Activated naive CD4-positive, alpha-beta T cell treated with Interleukin-2 at 50 U/mL for 16 hours (primary cell): Measurements from ENCODE around the gene PDE3A.

Source experiments
- DNase-seq: peaks from one replicate; pipeline ENCODE4 v3.0.0-alpha.2; 2020

Gene PDE3A

DNA sequence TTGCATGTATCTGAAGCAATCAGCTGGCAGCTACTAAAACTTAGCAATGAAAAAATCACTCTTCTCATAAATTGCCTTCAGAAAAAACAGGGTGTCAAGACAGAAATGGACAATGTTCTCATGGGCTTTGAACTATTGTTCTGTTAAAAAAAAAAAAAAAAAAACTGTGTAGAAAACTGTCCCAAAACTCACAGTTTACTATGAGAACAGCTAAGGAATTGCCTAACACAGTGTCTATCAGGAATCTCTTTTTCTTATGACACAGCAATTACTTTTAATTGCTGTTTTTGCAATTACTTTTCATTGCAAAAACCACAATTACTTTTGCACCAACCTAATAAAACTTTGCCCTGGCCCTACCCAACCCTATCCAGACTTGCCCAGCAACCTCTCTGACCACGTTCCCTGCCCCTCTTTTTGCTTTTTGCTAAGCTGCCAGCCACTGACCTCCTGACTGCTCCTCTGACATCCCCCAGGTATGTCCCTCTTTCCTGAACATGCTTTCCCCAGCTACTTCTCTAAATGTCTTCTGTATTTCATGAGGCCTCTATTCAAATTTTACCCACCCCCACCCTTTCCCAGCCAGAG, 258.8 kb downstream of the PDE3A start:
- DNase-seq: no peak

DNA sequence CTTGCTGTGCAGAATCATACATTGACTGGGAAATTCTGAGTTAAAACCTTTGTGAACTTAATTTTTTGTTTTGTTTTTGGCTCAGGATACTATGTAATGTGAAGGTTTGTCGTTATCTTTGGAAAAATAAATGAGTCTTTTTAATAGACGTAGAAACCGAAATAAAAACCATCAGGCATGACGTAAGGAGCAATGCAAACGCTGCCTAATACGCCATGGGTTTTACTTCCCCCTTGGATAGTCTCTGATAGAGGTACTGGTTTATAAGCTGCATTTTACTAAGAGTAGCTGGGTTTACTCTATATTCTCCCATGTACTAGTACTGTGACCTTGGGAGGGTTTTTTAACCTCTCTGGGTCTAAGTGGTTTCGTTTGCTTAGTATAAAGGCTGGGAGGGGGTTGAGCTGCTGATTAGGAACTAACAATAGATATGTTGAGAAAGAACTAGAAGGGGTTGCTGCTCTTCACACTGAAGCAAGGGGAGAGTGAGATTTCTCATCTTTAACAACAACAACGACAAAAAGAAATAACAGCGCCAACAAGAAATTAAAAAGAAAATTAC, 260.0 kb downstream of the PDE3A start:
- DNase-seq: no peak

DNA sequence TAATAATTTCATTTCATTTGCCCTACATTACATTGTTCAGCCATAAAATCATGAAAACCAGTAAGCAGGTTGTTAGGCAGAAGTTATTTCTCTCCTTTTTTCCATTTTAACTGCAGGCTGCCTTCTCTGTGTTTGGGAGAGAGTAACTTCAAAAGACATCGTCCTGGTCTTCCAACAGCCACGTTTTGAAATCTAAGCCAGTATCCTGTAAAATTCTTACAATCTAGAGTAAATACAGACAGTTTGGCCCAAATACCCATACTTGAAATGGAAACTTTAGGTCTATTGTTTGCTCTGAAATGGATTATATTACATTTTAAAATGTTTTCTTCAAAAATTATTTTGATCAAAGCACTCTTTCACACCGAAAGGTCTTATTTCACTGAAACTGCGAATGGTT, 260.7 kb downstream of the PDE3A start:
- DNase-seq: no peak

DNA sequence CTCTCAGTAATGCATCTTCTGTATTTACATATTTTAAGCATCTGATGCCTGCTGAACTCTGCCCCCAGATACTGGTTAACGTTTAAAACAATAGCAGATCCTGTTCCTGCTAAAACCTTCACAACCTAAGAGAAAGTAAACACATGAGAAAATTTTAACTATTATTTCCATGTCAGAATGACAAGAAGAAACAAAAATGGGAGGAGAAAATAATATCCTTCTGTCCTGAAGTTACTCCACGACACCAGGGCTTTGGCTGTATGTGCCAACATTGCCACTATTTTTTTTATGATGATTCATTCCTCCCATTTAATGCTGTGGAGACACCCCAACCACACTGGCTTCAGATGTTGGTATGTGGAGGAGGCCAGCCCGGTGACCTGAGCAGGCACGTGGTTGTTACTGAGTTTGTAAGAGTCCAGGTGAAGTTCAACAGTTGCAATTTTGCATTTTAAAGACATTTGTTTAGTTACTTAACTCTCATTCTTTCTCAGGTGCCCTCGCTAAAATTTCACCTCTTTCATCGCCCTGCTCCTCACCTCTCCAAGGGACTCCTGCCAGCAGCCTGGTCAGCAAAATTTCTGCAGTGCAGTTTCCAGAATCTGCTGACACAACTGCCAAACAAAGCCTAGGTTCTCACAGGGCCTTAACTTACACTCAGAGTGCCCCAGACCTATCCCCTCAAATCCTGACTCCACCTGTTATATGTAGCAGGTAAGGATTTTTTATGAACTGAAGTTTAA, 261.2 kb downstream of the PDE3A start:
- DNase-seq: no peak

DNA sequence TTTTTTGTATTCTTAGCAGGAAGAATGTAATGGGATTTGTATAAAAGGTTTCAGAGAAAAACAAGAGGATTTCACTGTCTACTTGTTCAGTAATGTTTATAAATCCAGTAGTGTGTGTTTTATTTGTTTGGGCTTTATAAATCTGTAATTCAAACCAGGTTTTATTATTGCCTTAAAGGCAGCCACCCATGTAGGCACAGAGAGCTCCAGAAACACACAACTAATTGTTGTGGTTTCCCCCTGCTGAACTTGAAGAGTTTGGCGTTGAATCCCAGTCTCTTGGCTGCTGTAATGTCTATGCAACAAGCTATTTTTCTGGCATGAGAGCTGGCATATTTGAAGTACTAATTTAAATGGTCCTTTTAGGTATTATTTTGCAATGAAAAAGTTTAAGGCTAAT, 263.4 kb downstream of the PDE3A start:
- no peak for DNase-seq

DNA sequence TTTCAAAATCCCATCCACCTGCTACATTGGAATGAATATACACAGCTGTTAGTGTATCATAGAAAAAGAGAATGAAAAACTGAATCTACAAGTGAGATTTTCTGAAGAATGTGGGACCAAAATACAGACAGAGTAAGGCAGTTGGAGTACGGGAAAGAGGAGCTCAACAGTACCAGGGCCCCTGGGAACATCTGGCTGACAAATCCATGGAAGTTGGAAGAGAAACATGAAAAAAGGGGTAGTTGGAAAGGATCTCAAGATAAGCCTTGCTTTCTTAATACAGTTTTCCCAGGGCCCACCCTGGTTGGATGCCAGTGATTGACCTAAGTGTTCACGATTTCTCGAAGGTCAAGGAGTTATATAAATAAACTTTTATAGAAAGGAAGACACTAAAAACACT, 272.8 kb downstream of the PDE3A start:
- no peak for DNase-seq

DNA sequence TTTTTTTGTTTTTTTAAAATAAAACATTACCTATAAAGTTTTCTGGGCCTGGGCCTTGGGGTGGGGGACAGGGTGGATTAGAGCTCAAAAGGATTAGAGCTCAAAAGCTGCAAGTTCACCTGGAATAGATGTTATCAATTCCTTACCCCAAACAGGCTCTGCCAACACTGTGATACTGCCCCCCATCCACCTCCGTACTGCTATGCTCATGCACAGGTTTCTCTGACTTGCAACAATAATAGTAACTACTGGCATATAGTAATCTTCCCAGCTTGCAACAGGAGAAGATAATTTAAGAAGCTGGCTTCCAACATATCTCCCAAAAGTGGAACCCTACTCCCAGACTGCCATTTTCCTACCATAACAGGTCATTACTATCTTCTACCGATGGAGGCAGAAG, 275.5 kb downstream of the PDE3A start:
- DNase-seq: no peak

DNA sequence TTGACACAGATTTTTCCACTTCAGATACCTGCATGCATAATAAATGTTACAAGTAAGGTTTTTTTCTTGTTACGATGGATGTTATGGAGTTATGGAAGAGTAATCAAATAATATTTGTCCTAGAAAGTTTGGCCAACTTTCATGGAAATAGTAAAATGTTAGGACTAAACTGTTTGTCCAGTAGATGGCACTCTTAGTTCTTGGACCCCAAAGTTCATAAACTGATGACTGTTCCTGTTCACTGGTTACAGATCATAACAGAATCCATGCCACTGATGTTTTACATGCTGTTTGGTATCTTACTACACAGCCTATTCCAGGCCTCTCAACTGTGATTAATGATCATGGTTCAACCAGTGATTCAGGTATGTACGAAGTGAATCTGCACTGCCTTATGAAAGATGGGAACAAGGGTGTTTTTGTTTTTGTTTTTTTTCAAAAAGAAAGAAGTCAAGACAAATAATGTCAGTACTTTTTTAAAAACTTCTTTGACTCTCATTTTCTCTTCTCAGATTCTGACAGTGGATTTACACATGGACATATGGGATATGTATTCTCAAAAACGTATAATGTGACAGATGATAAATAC, 278.0 kb downstream of the PDE3A start:
- DNase-seq: no peak

DNA sequence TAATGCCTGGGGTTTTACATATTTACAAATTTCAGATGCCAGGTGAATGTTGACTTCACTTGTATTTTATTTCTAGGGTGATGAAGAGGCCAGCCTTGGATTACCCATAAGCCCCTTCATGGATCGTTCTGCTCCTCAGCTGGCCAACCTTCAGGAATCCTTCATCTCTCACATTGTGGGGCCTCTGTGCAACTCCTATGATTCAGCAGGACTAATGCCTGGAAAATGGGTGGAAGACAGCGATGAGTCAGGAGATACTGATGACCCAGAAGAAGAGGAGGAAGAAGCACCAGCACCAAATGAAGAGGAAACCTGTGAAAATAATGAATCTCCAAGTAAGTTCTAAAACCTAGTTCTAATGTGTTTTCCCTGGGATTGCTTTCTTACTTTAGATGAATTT, 285.5 kb downstream of the PDE3A start:
- no peak for DNase-seq

DNA sequence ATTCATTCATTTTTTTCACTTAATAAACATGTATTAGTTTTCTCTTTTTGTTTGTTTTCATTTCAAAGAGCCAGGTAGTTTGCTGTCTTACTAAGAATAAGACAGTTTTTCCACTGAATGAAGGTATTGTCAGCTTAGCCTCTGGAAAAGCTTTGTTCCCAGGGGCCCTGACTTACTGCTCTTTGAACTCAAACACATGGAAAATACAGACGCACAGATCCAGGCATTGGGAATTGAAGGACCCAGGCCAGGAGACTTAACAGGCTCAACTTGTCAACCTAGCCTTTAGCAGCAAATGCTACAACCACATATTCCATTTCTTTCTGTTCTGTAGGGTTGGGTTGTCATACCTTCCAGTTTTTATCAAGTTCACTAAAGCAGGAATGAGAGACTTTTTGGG, 288.3 kb downstream of the PDE3A start:
- no peak for DNase-seq

DNA sequence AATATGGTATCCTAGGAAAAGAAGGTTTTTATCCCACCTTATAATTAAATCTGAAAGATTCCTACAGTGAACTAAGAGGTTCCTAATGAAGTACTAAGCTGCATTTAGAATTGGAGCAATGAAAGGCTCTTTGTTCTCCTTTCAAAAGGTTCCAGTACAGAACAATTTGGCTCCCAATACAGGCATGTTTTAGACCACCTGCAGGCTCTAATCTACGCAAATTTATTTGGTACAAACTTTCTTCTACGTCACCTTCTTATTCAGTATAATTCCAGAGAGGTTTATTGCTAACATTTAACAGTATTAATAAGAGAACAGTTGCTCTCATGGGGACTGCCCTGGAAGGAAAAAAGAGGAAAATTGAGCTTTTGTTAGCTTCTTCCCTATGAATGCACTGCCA, 289.2 kb downstream of the PDE3A start:
- DNase-seq: no peak

DNA sequence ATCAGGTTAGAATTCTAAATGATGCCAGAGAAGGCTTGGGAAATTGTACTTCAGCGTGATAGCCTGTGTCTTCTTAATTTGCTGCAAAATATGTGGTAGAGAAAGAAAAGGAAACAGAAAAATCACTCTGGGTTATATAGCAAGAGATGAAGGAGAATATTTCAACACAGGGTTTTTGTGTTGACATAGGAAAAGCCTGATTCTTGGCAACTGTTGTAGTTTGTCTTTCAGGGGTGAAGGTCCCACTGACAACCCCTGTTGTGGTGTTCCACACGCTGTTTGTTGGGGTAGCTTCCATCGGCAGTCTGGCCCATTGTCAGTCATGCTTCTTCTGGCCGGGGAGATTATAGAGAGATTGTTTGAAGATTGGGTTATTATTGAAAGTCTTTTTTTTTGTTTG, 313.0 kb downstream of the PDE3A start:
- no peak for DNase-seq

DNA sequence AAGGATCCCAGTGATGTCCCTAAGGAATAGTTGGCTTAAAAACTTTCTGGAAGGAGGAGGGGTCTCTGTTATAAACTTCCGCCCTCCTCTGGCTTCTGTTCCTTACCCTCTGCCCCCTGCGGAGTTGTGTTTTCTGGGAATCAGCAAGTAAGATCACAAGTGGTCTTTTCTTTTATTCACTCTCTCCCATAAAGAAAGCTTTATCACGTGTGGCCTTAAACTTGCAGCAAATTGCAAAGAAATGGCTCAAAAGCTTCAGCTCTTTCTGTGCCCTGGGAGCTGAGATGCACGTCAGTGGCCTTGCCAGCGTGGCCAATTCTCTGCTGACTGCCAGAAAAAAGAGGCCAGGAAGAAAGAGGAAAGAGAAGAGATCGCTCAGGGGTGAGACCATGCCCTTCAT, 326.9 kb downstream of the PDE3A start, which contains the start of gene SLCO1C1:
SLCO1C1 (plus strand) TSS at position 101 of the 400 bp plus-strand sequence. CDS start 4,245 bp downstream, outside the sequence.
- DNase-seq: no peak

DNA sequence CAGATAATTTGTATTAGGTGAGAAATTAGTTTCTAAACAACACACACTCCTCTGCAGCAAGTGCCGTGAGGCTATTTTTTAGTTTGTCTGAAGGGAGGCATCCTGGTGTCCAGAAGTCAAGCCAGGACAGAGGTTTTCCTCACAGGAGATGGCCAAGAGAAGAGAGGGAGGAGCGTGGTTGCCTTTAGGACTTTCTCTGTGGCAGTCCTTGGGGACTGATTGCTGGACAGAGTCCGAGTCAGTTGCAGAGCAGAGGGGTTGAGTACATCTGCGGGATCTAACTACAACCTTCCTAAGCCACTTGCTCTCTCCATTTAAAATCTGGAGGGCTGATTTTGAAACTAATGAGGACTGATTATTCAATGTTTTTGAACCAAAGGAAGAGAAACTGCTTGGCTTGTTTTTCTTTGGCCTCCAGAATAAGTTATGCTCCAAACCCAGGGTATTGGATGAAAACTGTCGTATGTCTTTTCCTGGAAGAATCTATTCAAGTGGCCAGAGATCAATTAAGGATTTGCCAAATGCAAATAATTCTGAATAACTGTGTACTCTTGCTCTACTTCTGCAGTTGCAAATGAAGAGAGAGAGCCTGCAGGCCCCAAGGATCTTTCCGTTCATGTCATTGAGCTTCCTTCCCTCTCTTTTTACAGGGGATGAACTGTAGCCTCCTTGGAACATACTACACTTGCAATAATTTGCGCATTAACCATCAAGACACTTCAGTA, 328.0 kb downstream of the PDE3A start:
- DNase-seq: no peak

DNA sequence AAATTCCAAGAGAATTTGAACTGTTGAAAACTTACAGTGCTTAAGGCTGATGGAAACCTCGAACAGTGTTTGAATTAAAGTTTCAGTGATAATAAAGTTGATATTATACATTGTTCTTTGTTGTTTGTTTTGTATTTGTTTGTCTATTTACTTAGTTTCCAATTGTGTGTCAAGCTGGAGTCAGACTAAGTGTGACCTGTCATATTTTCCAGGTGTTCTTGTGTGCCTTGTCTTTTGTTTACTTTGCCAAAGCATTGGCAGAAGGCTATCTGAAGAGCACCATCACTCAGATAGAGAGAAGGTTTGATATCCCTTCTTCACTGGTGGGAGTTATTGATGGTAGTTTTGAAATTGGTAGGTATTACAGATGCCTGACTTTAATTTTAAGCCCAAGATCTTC, 332.8 kb downstream of the PDE3A start:
- no peak for DNase-seq

DNA sequence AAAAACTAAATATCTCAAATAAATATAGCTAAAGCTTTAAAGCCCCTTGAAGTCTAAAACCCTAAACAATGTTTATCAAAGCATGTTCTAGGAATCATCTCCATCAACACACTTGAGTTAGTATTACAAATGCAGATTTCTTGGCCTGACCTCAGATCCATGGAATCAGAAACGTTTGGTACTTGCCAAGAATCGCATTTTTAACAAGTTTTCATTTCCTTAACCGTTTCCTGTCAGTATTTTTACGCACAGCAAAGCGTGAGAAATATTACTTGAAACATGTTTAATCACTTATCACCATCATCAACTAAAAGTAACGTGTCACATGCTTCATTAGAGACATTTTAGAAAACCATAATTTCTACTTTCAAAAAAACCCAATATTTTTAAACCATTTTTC, 336.5 kb downstream of the PDE3A start:
- DNase-seq: no peak

DNA sequence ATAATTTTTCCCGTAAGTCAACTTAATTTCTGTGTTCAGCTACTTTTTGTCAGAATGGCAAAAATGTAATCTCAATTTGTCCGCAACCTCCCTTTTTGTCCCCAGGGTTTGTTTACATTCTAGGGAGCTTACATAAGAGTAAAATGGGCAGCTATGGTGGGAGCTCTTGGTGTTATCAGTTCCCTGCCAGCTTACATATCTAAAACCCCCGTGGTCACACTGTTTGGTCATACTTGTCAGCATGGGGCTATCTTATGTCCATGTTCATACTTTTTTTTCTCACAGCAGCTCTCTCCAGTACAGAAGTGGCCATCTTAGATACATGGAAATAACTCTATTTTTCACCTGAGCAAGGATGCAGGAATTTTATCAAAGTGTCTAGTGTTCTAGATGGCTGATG, 343.5 kb downstream of the PDE3A start:
- no peak for DNase-seq

DNA sequence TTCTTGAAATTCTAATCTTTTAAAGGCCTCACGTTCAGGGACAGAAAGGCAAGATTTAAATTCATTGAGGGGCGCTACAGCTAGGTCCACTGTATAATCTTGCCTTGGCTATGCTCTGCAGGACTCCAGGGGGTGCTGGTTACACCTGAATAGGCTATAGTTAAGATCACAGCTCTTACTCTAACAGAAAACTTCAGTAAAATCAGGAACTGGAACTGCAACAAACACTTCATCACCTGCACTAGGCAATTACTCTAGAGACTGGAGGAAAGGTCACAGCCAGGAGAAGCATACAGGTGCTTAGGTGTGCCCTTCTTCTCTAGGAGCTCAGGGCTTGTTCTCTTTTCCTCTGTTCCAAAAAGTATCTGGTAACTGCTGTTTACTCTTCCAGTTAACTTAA, 347.7 kb downstream of the PDE3A start:
- no peak for DNase-seq

DNA sequence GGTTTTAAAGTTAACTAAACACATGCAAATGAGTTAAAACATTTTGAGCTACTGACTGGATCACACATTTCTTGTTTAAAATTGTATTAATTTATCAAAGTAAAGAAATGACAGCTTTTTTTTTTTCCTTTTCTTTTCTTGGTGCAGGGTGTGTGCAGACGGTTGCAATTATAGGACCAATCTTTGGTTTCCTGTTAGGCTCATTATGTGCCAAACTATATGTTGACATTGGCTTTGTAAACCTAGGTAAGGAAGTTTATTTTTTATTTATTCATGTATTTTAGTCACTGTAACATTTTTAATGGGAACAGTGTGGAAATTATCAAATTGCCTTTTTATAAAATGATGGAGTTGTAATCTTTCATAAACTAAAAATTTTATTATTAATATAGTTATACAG, 348.6 kb downstream of the PDE3A start:
- DNase-seq: no peak

DNA sequence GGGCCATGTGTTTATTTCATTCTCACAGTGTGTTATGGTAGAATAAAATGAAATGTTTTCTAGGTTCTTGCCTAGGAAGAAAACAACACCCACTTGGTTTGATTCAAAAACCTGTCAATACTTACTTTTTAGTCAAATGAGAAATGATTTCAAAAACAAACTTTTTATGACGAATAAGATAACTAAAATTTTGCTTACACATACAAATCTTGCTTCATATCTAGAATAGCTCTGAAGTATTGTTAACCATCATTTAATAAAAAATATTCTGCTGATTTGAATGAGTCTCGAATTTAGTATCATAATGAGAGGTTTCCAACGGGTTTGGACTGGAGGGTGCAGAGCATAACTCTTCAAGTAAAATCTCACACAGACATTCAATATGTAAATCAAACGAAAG, 350.0 kb downstream of the PDE3A start:
- no peak for DNase-seq

DNA sequence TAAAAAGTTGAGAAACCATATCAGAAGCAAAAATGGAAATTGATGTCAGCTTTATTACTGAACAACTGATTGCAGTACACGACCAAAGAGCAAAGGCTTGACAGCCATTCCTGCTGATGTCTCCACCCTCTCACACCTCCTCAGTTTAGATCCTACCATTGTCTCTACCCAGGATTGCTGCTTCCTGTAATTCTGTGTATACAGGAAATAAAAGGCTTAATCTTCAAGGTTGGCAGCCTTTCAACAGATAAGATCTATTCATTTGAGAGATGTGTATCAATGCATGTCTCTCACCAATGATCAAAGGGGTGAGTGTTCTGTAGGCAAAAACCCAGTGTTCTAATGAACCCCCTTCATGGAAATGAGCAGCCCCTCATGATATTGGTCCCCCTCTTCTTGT, 353.8 kb downstream of the PDE3A start:
- no peak for DNase-seq

DNA sequence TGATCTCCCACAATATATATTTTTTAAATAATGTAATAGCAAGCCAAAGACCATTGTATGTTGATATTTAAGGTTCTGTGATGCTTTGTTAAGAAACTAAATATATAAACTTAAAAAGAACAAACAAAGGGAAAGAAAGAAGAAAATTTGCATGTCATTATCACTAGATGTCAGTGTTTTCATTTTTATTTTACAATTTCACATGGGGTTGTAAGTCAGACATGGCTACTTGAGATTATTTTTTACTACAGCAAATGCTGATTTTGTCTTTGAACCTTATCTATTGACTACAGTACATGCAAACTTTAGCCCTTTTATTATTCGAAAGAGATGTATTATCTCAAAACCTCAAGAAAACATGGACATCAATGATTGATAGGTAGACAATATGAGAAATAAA, 362.9 kb downstream of the PDE3A start:
- DNase-seq: no peak
